ENCODE results near the gene LTBR. TPM values are rescaled to one million over a fixed set of nuclear protein-coding genes. Genes with fewer than 3 reads are reported as not detected.

Gene LTBR
- total RNA-seq, 1 donor from 2014 or later: 23.5 TPM

GRCh38 chr12:6404390-6404789 is 20.4 kb downstream of the LTBR start:
- TF ChIP-seq CTCF (IDR thresholded peaks at IDR 0.05; ENCODE audit: borderline replicate concordance): no peak
- H3K27ac ChIP-seq (replicated peaks): no peak overlapping the region

GRCh38 chr12:6405963-6406362 is 22.0 kb downstream of the LTBR start:
- Histone ChIP-seq H3K4me1 (no peaks in the 10 kb centered on the region), H3K27ac (replicated peaks) (no peak overlapping the region), H3K36me3 (no peaks in the 10 kb centered on the region), H3K27me3 (ENCODE audit: low read depth) (no peaks in the 10 kb centered on the region), H3K9me3 (replicated peaks) (no peaks in the 10 kb centered on the region), H3K4me3 (no peak overlapping the region)
- no peak for TF ChIP-seq CTCF (IDR thresholded peaks at IDR 0.05; ENCODE audit: borderline replicate concordance)
- no peak for DNase-seq
- intact Hi-C loops (cut with micrococcal nuclease): no loop called here

More at GRCh38 chr12:6404390-6404789, 20.4 kb downstream of the LTBR start:
- no peaks in the 10 kb centered on the region for H3K9me3 ChIP-seq (replicated peaks)
- no peaks in the 10 kb centered on the region for H3K4me1 ChIP-seq
- intact Hi-C loops (cut with micrococcal nuclease): no loop called here
- H3K36me3 ChIP-seq: no peaks in the 10 kb centered on the region
- no peak for DNase-seq
- no peak overlapping the region for H3K4me3 ChIP-seq
- no peaks in the 10 kb centered on the region for H3K27me3 ChIP-seq (ENCODE audit: low read depth)

GRCh38 chr12:6407236-6407954 is 23.4 kb downstream of the LTBR start:
- H3K4me3 ChIP-seq: no peak overlapping the region
- H3K36me3 ChIP-seq: no peaks in the 10 kb centered on the region
- H3K27me3 ChIP-seq (ENCODE audit: low read depth): no peaks in the 10 kb centered on the region
- no peaks in the 10 kb centered on the region for H3K9me3 ChIP-seq (replicated peaks)
- H3K4me1 ChIP-seq: no peaks in the 10 kb centered on the region
- DNase-seq: no peak
- H3K27ac ChIP-seq (replicated peaks): no peak overlapping the region
- intact Hi-C loops (cut with micrococcal nuclease): no loop called here
- no peak for TF ChIP-seq CTCF (IDR thresholded peaks at IDR 0.05; ENCODE audit: borderline replicate concordance)

- no peak overlapping the region for H3K27ac ChIP-seq (replicated peaks)
- no peak for DNase-seq
- H3K9me3 ChIP-seq (replicated peaks): no peaks in the 10 kb centered on the region
- no peaks in the 10 kb centered on the region for H3K4me1 ChIP-seq
- intact Hi-C loops (cut with micrococcal nuclease): no loop called here
- H3K36me3 ChIP-seq: no peaks in the 10 kb centered on the region
- no peak overlapping the region for H3K4me3 ChIP-seq
- no peaks in the 10 kb centered on the region for H3K27me3 ChIP-seq (ENCODE audit: low read depth)
- no peak for TF ChIP-seq CTCF (IDR thresholded peaks at IDR 0.05; ENCODE audit: borderline replicate concordance)
Observed at GRCh38 chr12:6416596-6416995, 32.6 kb downstream of the LTBR start.

GRCh38 chr12:6418796-6419195 is 34.8 kb downstream of the LTBR start:
- Histone ChIP-seq H3K27me3 (ENCODE audit: low read depth) (peaks cover 4% of the 10 kb centered on the region), H3K4me3 (no peak overlapping the region), H3K27ac (replicated peaks) (no peak overlapping the region), H3K36me3 (no peaks in the 10 kb centered on the region), H3K4me1 (peaks cover 5% of the 10 kb centered on the region), H3K9me3 (replicated peaks) (no peaks in the 10 kb centered on the region)
- DNase-seq: no peak
- intact Hi-C loops (cut with micrococcal nuclease): no loop called here
- TF ChIP-seq CTCF (IDR thresholded peaks at IDR 0.05; ENCODE audit: borderline replicate concordance): no peak

Measured in left ventricle myocardium inferior (tissue), 1 donor.